A549 (cell line): ENCODE results near the gene WNT11.

Experiments used
- CBX2 ChIP-seq: fragments of 200-600 bp; sonication (generic); IDR thresholded peaks from 2 replicates; pipeline ENCODE4 v1.6.1; 2016; ENCODE audit warnings: low read depth, mild to moderate bottlenecking, borderline replicate concordance
- CBX8 ChIP-seq: fragments of 200-600 bp; sonication (generic); IDR thresholded peaks from 2 replicates; pipeline ENCODE4 v1.6.1; 2016
- CTCF ChIP-seq: fragments of >200 bp; sonication (Bioruptor Twin); formaldehyde crosslinking; IDR thresholded peaks from 3 replicates; pipeline ENCODE4 v1.5.1; 2016
- EP300 ChIP-seq, 2 experiments: fragments of >200 bp; sonication (Bioruptor Twin); formaldehyde crosslinking; IDR thresholded peaks; 2 replicates in 1 of 2; 3 replicates in 1 of 2; pipeline ENCODE4 v1.6.1; 2016 to 2017
- HDAC2 ChIP-seq: fragments of 200-600 bp; sonication (generic); IDR thresholded peaks from 2 replicates; pipeline ENCODE4 v1.6.1; 2016
- HMGXB4 ChIP-seq: fragments of 250-450 bp; sonication (Bioruptor Pico); IDR thresholded peaks from 2 replicates; pipeline ENCODE4 v1.5.0; 2021; ENCODE audit warnings: mild to moderate bottlenecking, moderate library complexity, borderline replicate concordance
- HOXA7 ChIP-seq: fragments of 250-450 bp; sonication (Bioruptor Pico); IDR thresholded peaks from 2 replicates; pipeline ENCODE4 v1.5.0; 2020; ENCODE audit warnings: mild to moderate bottlenecking, moderate library complexity
- MAX ChIP-seq: IDR thresholded peaks from 2 replicates; pipeline ENCODE4 v1.6.1; 2012
- MYC ChIP-seq: IDR thresholded peaks from 2 replicates; pipeline ENCODE4 v1.6.1; 2012; ENCODE audit warnings: mild to moderate bottlenecking, inconsistent platforms, low read length, improper control_type of control experiment, borderline replicate concordance
- NR3C1 ChIP-seq: fragments of >200 bp; sonication (Bioruptor Twin); formaldehyde crosslinking; IDR thresholded peaks from 3 replicates; pipeline ENCODE4 v1.6.1; 2017
- POLR2A ChIP-seq: IDR thresholded peaks from 2 replicates; pipeline ENCODE4 v1.6.1; 2012; ENCODE audit warnings: mild to moderate bottlenecking, low read length
- RCOR1 ChIP-seq: fragments of 150-350 bp; IDR thresholded peaks from 2 replicates; pipeline ENCODE4 v1.6.1; 2014; ENCODE audit warnings: antibody characterized with exemption, low read length, low read depth
- ZFP36 ChIP-seq: fragments of 450-650 bp; IDR thresholded peaks from 2 replicates; pipeline ENCODE4 v1.6.1; 2014; ENCODE audit warnings: borderline replicate concordance; ENCODE audit not compliant: partially characterized antibody

GRCh38 chr11:76203937-76204336 is 2.4 kb downstream of the WNT11 start:
- no peak for TF ChIP-seq MAX
- TF ChIP-seq CTCF: no peak
- no peak for TF ChIP-seq POLR2A
- TF ChIP-seq MYC: no peak
- TF ChIP-seq HDAC2: no peak
- TF ChIP-seq ZFP36: no peak
- TF ChIP-seq NR3C1: no peak
- TF ChIP-seq HMGXB4 (CRISPR knock-in tag): no peak
- TF ChIP-seq HOXA7 (CRISPR knock-in tag): no peak
- TF ChIP-seq CBX8: no peak
- no peak for TF ChIP-seq RCOR1
- TF ChIP-seq EP300 (IDR thresholded peaks at IDR 0.05): no peak
- TF ChIP-seq CBX2: no peak
